HL-60 (cell line): ENCODE measurements around the gene ORC4.
"Not testable (repeated sequence)": the region's sequence is repeated elsewhere in the genome, so short reads cannot be mapped to it uniquely, and the experiment has no call there.

Source experiments
- DNase-seq, 2 experiments: peaks; one replicate each; pipeline ENCODE4 v3.0.0-alpha.2; 2010 to 2020; ENCODE audit warnings: low read depth in 1 of 2, low spot score in 1 of 2
- H3K27ac ChIP-seq: fragments of 250-450 bp; sonication (Bioruptor Pico); replicated peaks from 2 replicates; pipeline ENCODE4 v1.5.1; 2020; ENCODE audit warnings: mild to moderate bottlenecking, moderate library complexity
- H3K27me3 ChIP-seq: fragments of 250-450 bp; sonication (Bioruptor Pico); 2 replicates; pipeline ENCODE4 v1.5.1; 2021; ENCODE audit warnings: mild to moderate bottlenecking, moderate library complexity; ENCODE audit not compliant: insufficient read depth, poor library complexity, severe bottlenecking
- H3K4me3 ChIP-seq: replicated peaks from 2 replicates; pipeline ENCODE4 v1.5.1; 2011; ENCODE audit warnings: mild to moderate bottlenecking, control low read depth, low read length; ENCODE audit not compliant: insufficient read depth
- CTCF ChIP-seq: IDR thresholded peaks from one replicate; pipeline ENCODE4 v1.5.1; 2011; ENCODE audit warnings: low read length, control low read depth, inconsistent platforms; ENCODE audit not compliant: insufficient read depth
- GABPA ChIP-seq: IDR thresholded peaks from 2 replicates; pipeline ENCODE4 v1.6.1; 2012; ENCODE audit warnings: low read depth
- POLR2AphosphoS5 ChIP-seq: IDR thresholded peaks from 2 replicates; pipeline ENCODE4 v1.6.1; 2012; ENCODE audit warnings: low read depth
- REST ChIP-seq: IDR thresholded peaks from 2 replicates; pipeline ENCODE4 v1.6.1; 2012; ENCODE audit warnings: low read depth; ENCODE audit not compliant: insufficient replicate concordance
- SPI1 ChIP-seq: IDR thresholded peaks from 2 replicates; pipeline ENCODE4 v1.6.1; 2012; ENCODE audit warnings: low read depth, mild to moderate bottlenecking, borderline replicate concordance

Gene ORC4

GRCh38 chr2:148013876-148014275 is 6.7 kb downstream of the ORC4 start:
- H3K4me3 ChIP-seq = no peak overlapping the region
- TF ChIP-seq GABPA (no peak), CTCF (no peak), POLR2AphosphoS5 (no peak), SPI1 (no peak), REST (no peak)
- no peaks in the 10 kb centered on the region for H3K27me3 ChIP-seq
- DNase-seq = no peak
- H3K27ac ChIP-seq = no peak overlapping the region

- not testable (repeated sequence) for H3K27ac ChIP-seq, DNase-seq, H3K4me3 ChIP-seq, H3K27me3 ChIP-seq
Measured at GRCh38 chr2:148008411-148008810, 12.1 kb downstream of the ORC4 start.

- DNase-seq = no peak
- H3K27ac ChIP-seq = no peak overlapping the region
- TF ChIP-seq GABPA (no peak), POLR2AphosphoS5 (no peak), SPI1 (no peak), REST (no peak), CTCF (no peak)
- H3K27me3 ChIP-seq = no peaks in the 10 kb centered on the region
- H3K4me3 ChIP-seq = no peak overlapping the region
Measured at GRCh38 chr2:148007219-148007900, 13.2 kb downstream of the ORC4 start.

GRCh38 chr2:148006249-148007007 is 14.1 kb downstream of the ORC4 start:
- Histone ChIP-seq H3K27me3 (no peaks in the 10 kb centered on the region), H3K4me3 (no peak overlapping the region), H3K27ac (no peak overlapping the region)
- DNase-seq = no peak
- TF ChIP-seq SPI1 (no peak), GABPA (no peak), REST (no peak)

GRCh38 chr2:148002420-148002819 is 18.1 kb downstream of the ORC4 start:
- H3K27me3 ChIP-seq, H3K27ac ChIP-seq, DNase-seq, H3K4me3 ChIP-seq: not testable (repeated sequence)
